Omental fat pad (tissue), 4 donors: ENCODE results near the gene ZFX. TPM values are rescaled to one million over a fixed set of nuclear protein-coding genes. Genes with fewer than 3 reads are reported as not detected.

Experiments used
- ATAC-seq: fragments of 150-250 bp; one replicate; pipeline ENCODE4 v1.9.1; 2016; ENCODE audit warnings: mild to moderate bottlenecking, moderate library complexity; ENCODE audit not compliant: low FRiP score
- DNase-seq: peaks from one replicate; pipeline ENCODE4 v3.0.0-alpha.2; 2019; ENCODE audit warnings: low spot score
- small RNA-seq: library from RNA; depleted of rRNA; stranded (forward); fragments of <200 nt; gene quantifications from one replicate; pipeline ENCODE3, GENCODE V24; 2016
- total RNA-seq, 4 donors: library from RNA; depleted of rRNA; stranded (reverse); fragments of >200 nt; gene quantifications; one replicate each; pipeline ENCODE4 v1.1.0, GENCODE V29; 2016
- TF ChIP-seq, protein P1 (sequence below), 3 donors: fragments of 450-650 bp; IDR thresholded peaks; one replicate each; pipeline ENCODE4 v1.5.1; 2016 to 2017; ENCODE audit warnings: antibody characterized with exemption in 3 of 3, mild to moderate bottlenecking in 3 of 3, moderate library complexity in 2 of 3

The ZFX gene
- total RNA-seq, 4 donors from 2014 or later = 40.4 to 78.2 (median 44.9) TPM

DNA sequence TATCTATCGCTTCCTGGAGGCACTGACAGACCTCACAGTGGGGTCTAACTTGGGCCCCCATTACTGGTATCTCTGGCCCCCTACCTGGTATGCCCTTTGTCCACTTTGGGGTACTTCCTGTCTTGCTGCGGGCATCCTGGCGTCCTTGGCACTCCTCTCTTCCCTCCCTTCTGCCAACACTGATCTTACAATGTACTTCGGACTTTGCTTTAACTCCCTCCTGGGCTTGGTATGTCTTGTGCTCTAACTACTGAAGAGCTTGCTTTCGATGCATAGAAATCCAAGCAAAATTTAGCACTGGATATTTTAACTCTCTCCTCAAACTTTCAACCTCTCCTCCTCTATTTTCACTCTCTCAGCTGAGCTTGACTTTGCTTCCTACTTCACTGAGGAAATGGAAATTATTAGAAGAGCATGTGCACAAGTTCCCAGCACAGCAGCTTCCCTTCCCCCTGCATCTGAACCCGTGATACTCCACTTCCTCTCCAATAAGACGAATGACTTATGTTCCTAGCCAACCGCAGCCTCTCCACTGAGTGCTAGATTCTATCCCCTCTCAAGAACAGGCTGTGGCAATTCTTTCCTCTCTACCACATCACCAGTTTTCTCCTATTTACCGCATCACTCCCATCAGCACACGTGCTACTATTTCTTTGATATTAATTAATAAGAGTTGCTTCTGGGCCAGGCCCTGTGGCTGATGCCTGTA, 111.5 kb downstream of the ZFX start:
- no peak for DNase-seq
- TF ChIP-seq, protein P1, sequence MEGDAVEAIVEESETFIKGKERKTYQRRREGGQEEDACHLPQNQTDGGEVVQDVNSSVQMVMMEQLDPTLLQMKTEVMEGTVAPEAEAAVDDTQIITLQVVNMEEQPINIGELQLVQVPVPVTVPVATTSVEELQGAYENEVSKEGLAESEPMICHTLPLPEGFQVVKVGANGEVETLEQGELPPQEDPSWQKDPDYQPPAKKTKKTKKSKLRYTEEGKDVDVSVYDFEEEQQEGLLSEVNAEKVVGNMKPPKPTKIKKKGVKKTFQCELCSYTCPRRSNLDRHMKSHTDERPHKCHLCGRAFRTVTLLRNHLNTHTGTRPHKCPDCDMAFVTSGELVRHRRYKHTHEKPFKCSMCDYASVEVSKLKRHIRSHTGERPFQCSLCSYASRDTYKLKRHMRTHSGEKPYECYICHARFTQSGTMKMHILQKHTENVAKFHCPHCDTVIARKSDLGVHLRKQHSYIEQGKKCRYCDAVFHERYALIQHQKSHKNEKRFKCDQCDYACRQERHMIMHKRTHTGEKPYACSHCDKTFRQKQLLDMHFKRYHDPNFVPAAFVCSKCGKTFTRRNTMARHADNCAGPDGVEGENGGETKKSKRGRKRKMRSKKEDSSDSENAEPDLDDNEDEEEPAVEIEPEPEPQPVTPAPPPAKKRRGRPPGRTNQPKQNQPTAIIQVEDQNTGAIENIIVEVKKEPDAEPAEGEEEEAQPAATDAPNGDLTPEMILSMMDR (IDR thresholded peaks at IDR 0.05) = no peak

DNA sequence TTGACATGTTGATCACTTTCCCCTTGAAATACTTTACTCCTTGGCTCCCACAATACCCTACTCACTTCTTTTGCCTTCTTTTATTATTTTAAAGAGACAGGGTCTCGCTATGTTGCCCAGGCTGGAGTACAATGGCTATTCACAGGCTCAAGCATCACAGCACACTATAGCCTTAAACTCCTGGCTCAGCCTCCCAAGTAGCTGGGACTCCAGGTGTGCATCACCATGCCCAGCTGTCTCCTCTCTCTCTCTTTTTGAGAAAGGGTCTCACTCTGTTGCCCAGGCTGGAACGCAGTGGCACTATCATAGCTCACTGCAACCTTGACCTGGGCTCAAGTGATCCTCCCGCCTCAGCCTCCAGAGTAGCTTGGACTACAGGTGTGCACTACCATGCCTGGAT, 112.8 kb downstream of the ZFX start:
- ATAC-seq = no peak
- TF ChIP-seq, protein P1 (IDR thresholded peaks at IDR 0.05) = no peak
- DNase-seq = no peak

More for the DNA sequence above, 111.5 kb downstream of the ZFX start:
- ATAC-seq = peak; percentile 44

DNA sequence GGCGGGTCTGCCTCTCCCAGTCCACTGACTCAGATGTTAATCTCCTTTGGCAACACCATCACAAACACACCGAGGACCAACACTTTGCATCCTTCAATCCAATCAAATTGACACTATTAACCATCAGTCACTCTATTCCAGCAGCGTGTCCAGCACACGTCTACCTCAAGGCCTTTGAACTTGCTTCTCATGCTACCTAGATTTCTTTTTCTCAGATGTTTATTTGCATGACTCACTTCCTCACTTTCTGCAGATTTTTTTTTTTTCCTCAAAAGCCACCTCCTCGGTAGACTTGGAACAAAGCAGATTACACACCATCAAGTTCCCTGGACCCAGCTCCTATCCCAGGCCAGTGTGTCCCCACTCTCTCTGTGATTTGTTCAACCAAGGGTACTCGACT, 114.9 kb downstream of the ZFX start:
- TF ChIP-seq, protein P1 (IDR thresholded peaks at IDR 0.05) = no peak
- ATAC-seq (no peak), DNase-seq (no peak)

Small RNA genes lying within 50 kb of the gene (small RNA-seq; reads per million reads assigned to genes)
- not detected for gene RF00263

Other genes starting within 250 kb of the ZFX start
- 10 to 100 TPM in 1 of 4 donors, 1 to 10 TPM in 3; 4.4 to 10.0 (median 4.9) TPM for gene APOO, start 241.8 kb upstream of the ZFX start, total RNA-seq
- gene CXorf58, start 241.7 kb upstream of the ZFX start, total RNA-seq = not detected
- gene KLHL15, start 122.5 kb upstream of the ZFX start, total RNA-seq = 10 to 100 TPM in 3 of 4 donors, 1 to 10 TPM in 1; 7.7 to 56.9 (median 16.0) TPM
- 100 to 1,000 TPM in 2 of 4 donors, 10 to 100 TPM in 2; 75.2 to 154 (median 108) TPM for gene EIF2S3, start 94.8 kb upstream of the ZFX start, total RNA-seq
- under 1 TPM in 1 of 4 donors, not detected in 3; 0.19 TPM for gene SUPT20HL2, start 164.3 kb downstream of the ZFX start, total RNA-seq
- gene SUPT20HL1, start 210.9 kb downstream of the ZFX start, total RNA-seq = not detected